Keratinocyte (primary cell): ENCODE results near the gene KDM7A. TPM values are rescaled to one million over a fixed set of nuclear protein-coding genes. Genes with fewer than 3 reads are reported as not detected.

ENCODE experiments used
- DNase-seq: peaks from one replicate; pipeline ENCODE4 v3.0.0-alpha.2; 2011; ENCODE audit warnings: low read depth, missing footprints, low spot score
- FAIRE-seq: peaks from 2 replicates; lab custom pipeline; 2011; peaks lifted over from hg19 to GRCh38; lab: Jason Lieb, UNC
- H2AFZ ChIP-seq: 2 replicates; pipeline ENCODE4 v1.6.0; 2012; ENCODE audit warnings: low read length, control low read depth, inconsistent platforms; ENCODE audit not compliant: control insufficient read depth
- H3K27ac ChIP-seq: 2 replicates; pipeline ENCODE4 v1.5.1; 2011; ENCODE audit warnings: low read length; ENCODE audit not compliant: control insufficient read depth, insufficient read depth
- H3K27me3 ChIP-seq: 3 replicates; pipeline ENCODE4 v1.6.0; 2011; ENCODE audit warnings: low read length; ENCODE audit not compliant: control insufficient read depth, insufficient read depth; ENCODE audit errors: extremely low read depth
- H3K36me3 ChIP-seq, 2 experiments: 2 replicates in 1 of 2; 3 replicates in 1 of 2; pipeline ENCODE4 v1.5.1; 2011; ENCODE audit warnings: low read length in 2 of 2, mild to moderate bottlenecking in 1 of 2; ENCODE audit not compliant: control insufficient read depth in 2 of 2, insufficient read depth in 2 of 2; ENCODE audit errors: extremely low read depth in 1 of 2
- H3K4me1 ChIP-seq: 3 replicates; pipeline ENCODE4 v1.5.1; 2011; ENCODE audit warnings: low read length; ENCODE audit not compliant: control insufficient read depth, insufficient read depth; ENCODE audit errors: extremely low read depth
- H3K4me2 ChIP-seq: 3 replicates; pipeline ENCODE4 v1.6.0; 2011; ENCODE audit warnings: low read depth, low read length; ENCODE audit not compliant: control insufficient read depth, insufficient read depth; ENCODE audit errors: extremely low read depth
- H3K4me3 ChIP-seq, 3 experiments: fragments of 200-600 bp in 1 of 3; sonication (generic) in 1 of 3; 2 replicates in 2 of 3; 3 replicates in 1 of 3; pipeline ENCODE4 v1.5.1; 2011 to 2016; ENCODE audit warnings: low read length in 3 of 3, mild to moderate bottlenecking in 3 of 3, control low read depth in 2 of 3, inconsistent platforms in 1 of 3, low read depth in 1 of 3, mixed read lengths in 1 of 3, mixed run types in 1 of 3, moderate library complexity in 1 of 3; ENCODE audit not compliant: control insufficient read depth in 2 of 3, insufficient read depth in 2 of 3; ENCODE audit errors: extremely low read depth in 1 of 3
- H3K79me2 ChIP-seq: 2 replicates; pipeline ENCODE4 v1.6.0; 2012; ENCODE audit warnings: low read length; ENCODE audit not compliant: control insufficient read depth, insufficient read depth
- H3K9ac ChIP-seq: 3 replicates; pipeline ENCODE4 v1.6.0; 2011; ENCODE audit warnings: low read length; ENCODE audit not compliant: control insufficient read depth, insufficient read depth; ENCODE audit errors: extremely low read depth
- H3K9me1 ChIP-seq: 3 replicates; pipeline ENCODE4 v1.6.0; 2011; ENCODE audit warnings: low read length; ENCODE audit not compliant: control insufficient read depth, insufficient read depth; ENCODE audit errors: extremely low read depth
- H3K9me3 ChIP-seq: 2 replicates; pipeline ENCODE4 v1.5.1; 2012; ENCODE audit warnings: low read depth, low read length; ENCODE audit not compliant: control insufficient read depth
- H4K20me1 ChIP-seq: 3 replicates; pipeline ENCODE4 v1.6.0; 2011; ENCODE audit warnings: low read length; ENCODE audit not compliant: control insufficient read depth, insufficient read depth; ENCODE audit errors: extremely low read depth
- EZH2 ChIP-seq: IDR thresholded peaks from one replicate; pipeline ENCODE4 v1.6.1; 2012; ENCODE audit warnings: inconsistent platforms, mild to moderate bottlenecking, low read length, moderate library complexity
- dilution Hi-C: fragments of 300-500 bp; cut with MboI; formaldehyde crosslinking; loops from one replicate; pipeline ENCODE4 v1.7.0; 2020; ENCODE audit warnings: low sequenced_read_pairs; ENCODE audit not compliant: extremely low pct_ligation_motif_present
- polyA plus RNA-seq, 5 experiments: library from polyadenylated mRNA; depleted of rRNA in 3 of 5; stranded (reverse) in 3 of 5; stranded (forward) in 1 of 5; unstranded in 1 of 5; fragments of >200 nt; gene quantifications; 1 replicate in 1 of 5; 2 replicates in 3 of 5; 3 replicates in 1 of 5; pipeline versions ENCODE4 v1.2.1 to v1.2.3, GENCODE V29; 2011 to 2012; ENCODE audit warnings: missing spikeins in 2 of 5, low read depth in 1 of 5, low replicate concordance in 1 of 5
- TF ChIP-seq, protein P1 (sequence below), 3 experiments: IDR thresholded peaks in 1 of 3; conservative IDR thresholded peaks in 1 of 3; optimal IDR thresholded peaks in 1 of 3; 2 replicates in 2 of 3; 3 replicates in 1 of 3; pipeline versions ENCODE3 to v1.5.1; 2011; ENCODE audit warnings: low read length in 3 of 3, mild to moderate bottlenecking in 3 of 3, moderate library complexity in 2 of 3, control low read depth in 1 of 3, inconsistent platforms in 1 of 3; ENCODE audit not compliant: insufficient read depth in 2 of 3; ENCODE audit errors: extremely low read depth in 1 of 3

The KDM7A gene
- polyA plus RNA-seq, 1 donor (not counting 4 experiments of a cell fraction or from before 2014, with no cell fraction given), result 3.3 TPM

DNA sequence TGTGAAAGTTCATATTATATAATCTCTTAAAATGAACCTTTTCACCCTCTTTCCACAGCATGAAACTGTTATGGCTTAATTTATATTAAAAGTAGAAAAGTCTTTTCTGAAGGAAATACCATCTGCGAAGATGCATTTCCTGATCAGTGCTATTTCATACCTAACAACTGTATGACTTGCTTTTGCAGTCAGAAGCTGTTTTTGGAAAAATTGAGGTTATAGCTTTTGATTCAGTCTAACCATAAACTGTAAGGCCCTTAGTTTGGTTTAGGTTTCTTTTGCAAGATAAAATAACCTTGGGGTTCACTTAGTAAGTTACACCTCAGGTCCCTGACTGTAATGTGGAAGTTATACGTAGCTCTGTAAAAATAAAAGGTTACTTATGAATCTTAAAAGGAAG lies 91.3 kb downstream of the KDM7A start:
- H3K9ac ChIP-seq, result no peak overlapping the region
- H3K27ac ChIP-seq, result no peak overlapping the region
- H3K9me1 ChIP-seq, result no peaks in the 10 kb centered on the region
- H4K20me1 ChIP-seq, result no peaks in the 10 kb centered on the region
- H3K36me3 ChIP-seq, result no peaks in the 10 kb centered on the region
- H3K9me3 ChIP-seq, result no peaks in the 10 kb centered on the region
- FAIRE-seq, result no peak
- dilution Hi-C loops, result no loop called here
- no peak for TF ChIP-seq EZH2
- TF ChIP-seq, protein P1, sequence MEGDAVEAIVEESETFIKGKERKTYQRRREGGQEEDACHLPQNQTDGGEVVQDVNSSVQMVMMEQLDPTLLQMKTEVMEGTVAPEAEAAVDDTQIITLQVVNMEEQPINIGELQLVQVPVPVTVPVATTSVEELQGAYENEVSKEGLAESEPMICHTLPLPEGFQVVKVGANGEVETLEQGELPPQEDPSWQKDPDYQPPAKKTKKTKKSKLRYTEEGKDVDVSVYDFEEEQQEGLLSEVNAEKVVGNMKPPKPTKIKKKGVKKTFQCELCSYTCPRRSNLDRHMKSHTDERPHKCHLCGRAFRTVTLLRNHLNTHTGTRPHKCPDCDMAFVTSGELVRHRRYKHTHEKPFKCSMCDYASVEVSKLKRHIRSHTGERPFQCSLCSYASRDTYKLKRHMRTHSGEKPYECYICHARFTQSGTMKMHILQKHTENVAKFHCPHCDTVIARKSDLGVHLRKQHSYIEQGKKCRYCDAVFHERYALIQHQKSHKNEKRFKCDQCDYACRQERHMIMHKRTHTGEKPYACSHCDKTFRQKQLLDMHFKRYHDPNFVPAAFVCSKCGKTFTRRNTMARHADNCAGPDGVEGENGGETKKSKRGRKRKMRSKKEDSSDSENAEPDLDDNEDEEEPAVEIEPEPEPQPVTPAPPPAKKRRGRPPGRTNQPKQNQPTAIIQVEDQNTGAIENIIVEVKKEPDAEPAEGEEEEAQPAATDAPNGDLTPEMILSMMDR (optimal IDR thresholded peaks at IDR 0.05 in 1 of 3, IDR thresholded peaks at IDR 0.05 in 1 of 3, conservative IDR thresholded peaks at IDR 0.05 in 1 of 3; ENCODE audit: extremely low read depth in 1 of 3, insufficient read depth in 2 of 3, low read length in 3 of 3), result no peak
- H3K4me2 ChIP-seq, result no peak overlapping the region
- no peaks in the 10 kb centered on the region for H3K79me2 ChIP-seq
- no peak for DNase-seq
- no peaks in the 10 kb centered on the region for H3K4me1 ChIP-seq
- peaks cover 1% of the 10 kb centered on the region for H3K27me3 ChIP-seq
- H3K4me3 ChIP-seq, result no peak overlapping the region
- H2AFZ ChIP-seq, result no peak overlapping the region

DNA sequence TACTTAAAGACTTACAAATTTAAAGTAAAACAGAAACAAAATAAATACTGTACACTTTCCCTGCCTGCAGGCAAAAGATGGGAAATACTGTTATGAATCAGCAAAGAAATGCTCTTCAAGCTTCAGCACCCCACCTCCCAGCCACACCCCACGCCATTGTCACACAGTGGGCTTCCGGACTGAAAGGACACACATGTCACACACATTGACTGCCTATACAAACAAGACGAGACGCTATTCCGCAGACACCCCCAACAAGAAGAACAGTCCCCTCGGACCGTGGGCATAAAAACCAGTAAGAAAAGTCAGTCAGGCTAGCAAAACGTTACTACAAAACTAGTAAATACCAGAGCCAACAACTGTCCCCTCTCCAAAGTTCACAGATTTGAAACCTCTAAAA lies 91.8 kb downstream of the KDM7A start:
- H3K9ac ChIP-seq, result no peak overlapping the region
- no peak overlapping the region for H2AFZ ChIP-seq
- no peak overlapping the region for H3K27ac ChIP-seq
- no peak for DNase-seq
- no peaks in the 10 kb centered on the region for H3K9me3 ChIP-seq
- peaks cover 5% of the 10 kb centered on the region for H3K27me3 ChIP-seq
- no peak overlapping the region for H3K4me3 ChIP-seq
- TF ChIP-seq, protein P1 (optimal IDR thresholded peaks at IDR 0.05 in 1 of 3, IDR thresholded peaks at IDR 0.05 in 1 of 3, conservative IDR thresholded peaks at IDR 0.05 in 1 of 3; ENCODE audit: extremely low read depth in 1 of 3, insufficient read depth in 2 of 3, low read length in 3 of 3), result no peak
- TF ChIP-seq EZH2, result no peak
- no peak for FAIRE-seq
- no peaks in the 10 kb centered on the region for H3K9me1 ChIP-seq
- dilution Hi-C loops, result no loop called here
- no peaks in the 10 kb centered on the region for H3K4me1 ChIP-seq
- no peak overlapping the region for H3K4me2 ChIP-seq
- no peaks in the 10 kb centered on the region for H4K20me1 ChIP-seq
- H3K36me3 ChIP-seq, result no peaks in the 10 kb centered on the region
- no peaks in the 10 kb centered on the region for H3K79me2 ChIP-seq
